ENCODE measurements around the gene SLC6A3.

DNA sequence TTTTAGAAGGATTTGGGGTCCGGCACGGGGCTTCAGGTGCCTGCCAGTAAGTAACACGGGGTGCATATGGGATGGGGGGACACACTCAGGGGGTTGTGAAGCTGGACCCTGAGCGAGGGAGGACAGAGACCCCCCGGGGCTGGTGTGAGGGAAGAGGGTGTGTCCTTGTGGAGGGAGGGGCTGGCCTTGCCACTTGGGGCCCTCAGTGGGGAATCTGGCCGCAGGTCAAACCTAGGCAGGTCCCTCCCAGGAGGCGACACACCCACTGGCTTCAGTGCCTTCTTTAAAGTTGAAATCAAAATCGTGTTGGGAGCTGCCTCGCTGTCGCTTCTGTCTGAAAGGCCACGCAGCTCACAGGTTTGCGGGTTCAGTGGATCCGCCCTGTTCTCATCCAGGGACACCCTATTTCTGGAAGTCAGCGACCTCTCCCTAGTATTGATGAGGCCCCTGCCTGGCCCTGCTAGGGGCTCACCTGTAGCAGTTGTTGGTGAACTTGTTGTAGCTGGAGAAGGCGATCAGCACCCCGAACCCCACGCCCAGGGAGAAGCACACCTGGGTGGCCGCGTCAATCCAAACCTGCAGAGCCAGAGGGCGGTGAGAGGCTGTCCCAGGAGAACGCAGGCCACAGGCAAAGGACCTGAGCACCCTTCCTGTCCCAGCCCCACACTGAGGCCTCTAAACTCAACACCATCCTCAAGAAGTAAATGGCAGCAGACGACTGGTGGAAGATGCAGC lies 29.4 kb downstream of the SLC6A3 start:
- no peak for TF ChIP-seq POLR2A (IDR thresholded peaks at IDR 0.05; ENCODE audit: extremely low read depth, insufficient read length)
- TF ChIP-seq, protein P1, sequence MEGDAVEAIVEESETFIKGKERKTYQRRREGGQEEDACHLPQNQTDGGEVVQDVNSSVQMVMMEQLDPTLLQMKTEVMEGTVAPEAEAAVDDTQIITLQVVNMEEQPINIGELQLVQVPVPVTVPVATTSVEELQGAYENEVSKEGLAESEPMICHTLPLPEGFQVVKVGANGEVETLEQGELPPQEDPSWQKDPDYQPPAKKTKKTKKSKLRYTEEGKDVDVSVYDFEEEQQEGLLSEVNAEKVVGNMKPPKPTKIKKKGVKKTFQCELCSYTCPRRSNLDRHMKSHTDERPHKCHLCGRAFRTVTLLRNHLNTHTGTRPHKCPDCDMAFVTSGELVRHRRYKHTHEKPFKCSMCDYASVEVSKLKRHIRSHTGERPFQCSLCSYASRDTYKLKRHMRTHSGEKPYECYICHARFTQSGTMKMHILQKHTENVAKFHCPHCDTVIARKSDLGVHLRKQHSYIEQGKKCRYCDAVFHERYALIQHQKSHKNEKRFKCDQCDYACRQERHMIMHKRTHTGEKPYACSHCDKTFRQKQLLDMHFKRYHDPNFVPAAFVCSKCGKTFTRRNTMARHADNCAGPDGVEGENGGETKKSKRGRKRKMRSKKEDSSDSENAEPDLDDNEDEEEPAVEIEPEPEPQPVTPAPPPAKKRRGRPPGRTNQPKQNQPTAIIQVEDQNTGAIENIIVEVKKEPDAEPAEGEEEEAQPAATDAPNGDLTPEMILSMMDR (IDR thresholded peaks at IDR 0.05; ENCODE audit: low read depth, low read length) = no peak
